HG03378 (cell line): ENCODE measurements around the gene FAM50B.

Experiments
- ATAC-seq: cut with Tn5 transposase; IDR thresholded peaks from one replicate; pipeline ENCODE4 v1.9.1; 2021; ENCODE audit warnings: mild to moderate bottlenecking, moderate library complexity; ENCODE audit not compliant: unreplicated experiment

The FAM50B gene

DNA sequence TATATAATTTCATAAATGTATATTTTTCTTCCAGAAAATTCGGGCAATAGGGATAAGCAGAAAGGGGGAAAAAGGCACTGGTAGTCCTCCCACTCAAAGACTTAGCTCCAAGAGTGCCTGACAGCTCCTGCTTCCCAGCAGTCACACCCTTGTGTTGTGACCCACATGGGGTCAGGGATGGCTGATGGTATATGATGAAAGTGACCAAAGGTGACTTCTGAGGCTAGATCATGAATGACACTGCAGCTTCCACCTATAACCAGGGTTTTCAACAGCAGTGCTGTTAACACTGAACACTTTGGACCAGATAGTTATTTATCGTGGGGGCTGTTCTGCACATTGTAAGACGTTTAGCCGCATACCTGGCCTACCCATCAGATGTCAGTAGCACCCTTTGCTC is 22.3 kb downstream of the FAM50B start:
- ATAC-seq = no peak

GRCh38 chr6:3871939-3872338 is 22.8 kb downstream of the FAM50B start:
- no peak for ATAC-seq

DNA sequence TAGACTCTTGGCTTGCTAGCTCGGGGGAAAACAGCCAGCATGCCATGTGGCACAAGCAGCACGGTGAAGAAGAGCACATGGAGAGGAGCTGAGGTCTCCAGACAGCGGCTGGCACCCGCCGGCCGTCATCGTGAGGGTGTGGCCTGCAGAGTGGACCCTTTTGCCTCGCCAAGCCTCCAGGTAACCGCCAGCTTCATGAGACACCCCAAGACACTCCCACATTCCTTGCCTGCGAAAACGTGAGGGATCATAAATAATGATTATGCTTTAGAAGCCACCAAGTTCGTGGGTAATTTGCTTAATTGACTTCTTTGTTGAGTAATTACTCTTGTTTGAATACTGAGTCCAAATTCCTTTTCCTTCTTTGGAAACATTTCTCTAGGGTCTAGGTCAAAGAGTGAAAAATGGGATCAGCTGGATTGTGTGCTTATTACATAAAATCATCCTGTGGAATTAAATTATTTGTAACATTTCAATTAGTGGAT is 23.2 kb downstream of the FAM50B start:
- ATAC-seq = no peak

GRCh38 chr6:3873051-3873450 is 23.9 kb downstream of the FAM50B start:
- ATAC-seq = no peak

- no peak for ATAC-seq
These were observed 24.9 kb downstream of the FAM50B start for GRCh38 chr6:3874069-3874468.

DNA sequence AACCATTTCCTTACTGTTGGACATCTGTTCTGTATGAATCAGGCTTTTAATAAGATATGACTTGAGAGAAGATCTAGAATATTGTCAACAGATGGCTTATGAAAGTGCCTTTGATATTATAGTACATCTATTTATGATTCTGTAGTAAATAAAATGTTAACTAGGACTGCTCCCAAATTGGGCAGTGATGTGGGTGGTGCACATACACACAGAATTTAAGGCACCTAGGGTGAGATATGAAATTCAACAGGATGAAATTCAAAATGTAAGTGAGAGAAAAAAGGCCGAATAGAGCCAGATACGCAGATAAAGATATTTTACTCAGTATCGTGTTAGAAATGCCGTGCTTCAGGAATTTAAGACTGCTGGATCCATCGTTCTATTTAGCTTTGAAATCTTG is 26.3 kb downstream of the FAM50B start:
- ATAC-seq = no peak

DNA sequence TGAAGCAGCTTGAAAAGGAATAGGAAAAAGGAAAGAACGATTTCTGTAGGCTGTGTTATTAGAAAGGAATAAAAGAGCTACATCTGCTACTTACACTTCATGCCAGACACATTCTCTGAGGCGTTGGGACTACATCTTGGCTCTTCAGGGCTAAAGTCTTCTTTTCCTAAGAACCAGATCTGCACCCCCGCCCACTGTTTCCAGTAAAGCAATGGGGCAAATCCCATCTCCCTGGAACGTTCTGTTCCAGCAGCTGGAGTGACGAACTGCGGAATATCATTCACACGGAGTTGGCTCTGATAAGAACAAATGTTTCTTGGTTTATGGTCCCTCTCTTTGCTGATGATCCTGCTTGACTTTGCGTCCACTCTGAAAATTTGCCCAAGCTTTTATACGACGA is 26.9 kb downstream of the FAM50B start:
- no peak for ATAC-seq

DNA sequence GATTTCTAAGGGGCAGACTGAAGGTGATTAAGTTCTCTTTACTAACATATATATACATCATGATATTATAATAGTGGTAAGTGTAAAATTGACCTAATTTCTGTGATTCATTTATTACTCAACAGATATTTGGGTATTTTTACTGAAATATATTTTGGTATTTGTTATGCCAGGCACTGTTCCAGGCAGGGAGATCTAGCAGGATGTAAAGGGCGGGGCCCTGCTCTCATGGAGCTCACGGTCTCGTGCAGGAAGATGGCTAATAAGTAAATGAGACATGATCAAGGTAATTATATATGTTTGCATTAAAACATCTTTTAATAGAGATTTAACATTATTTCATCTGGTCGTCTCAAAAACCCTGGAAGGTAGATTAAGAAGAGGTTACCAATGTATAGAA is 27.7 kb downstream of the FAM50B start:
- no peak for ATAC-seq

DNA sequence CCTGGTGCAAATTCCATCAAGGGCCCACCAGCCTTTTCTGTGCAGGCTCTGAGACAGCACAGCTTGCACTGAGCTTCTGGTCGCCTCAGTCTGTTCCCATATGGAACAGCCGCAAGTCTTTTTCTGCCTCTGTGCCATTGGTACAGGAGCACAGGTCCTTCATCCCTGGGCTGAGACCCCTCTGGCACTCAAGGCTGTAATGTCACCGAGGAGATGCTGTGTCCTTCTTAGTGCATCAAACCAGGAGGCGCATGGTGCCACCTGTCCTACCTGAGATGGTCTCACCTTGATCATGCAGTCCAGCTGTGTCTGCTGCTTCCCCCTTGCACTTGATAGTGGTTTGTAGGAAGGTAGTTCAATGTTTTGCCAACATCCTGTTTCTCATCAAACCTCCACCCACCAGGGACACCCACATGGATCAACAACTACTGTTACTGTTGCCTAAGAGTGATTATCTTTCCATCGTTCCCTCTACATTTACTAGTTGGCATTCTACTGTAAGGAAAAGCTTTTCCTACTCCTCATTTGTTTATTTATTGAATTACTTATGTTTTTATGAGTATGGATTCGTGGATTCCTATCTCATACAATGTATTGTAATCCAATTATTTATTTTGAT is 29.0 kb downstream of the FAM50B start:
- no peak for ATAC-seq

- ATAC-seq = no peak
These were observed 30.2 kb downstream of the FAM50B start for GRCh38 chr6:3879194-3879952.

DNA sequence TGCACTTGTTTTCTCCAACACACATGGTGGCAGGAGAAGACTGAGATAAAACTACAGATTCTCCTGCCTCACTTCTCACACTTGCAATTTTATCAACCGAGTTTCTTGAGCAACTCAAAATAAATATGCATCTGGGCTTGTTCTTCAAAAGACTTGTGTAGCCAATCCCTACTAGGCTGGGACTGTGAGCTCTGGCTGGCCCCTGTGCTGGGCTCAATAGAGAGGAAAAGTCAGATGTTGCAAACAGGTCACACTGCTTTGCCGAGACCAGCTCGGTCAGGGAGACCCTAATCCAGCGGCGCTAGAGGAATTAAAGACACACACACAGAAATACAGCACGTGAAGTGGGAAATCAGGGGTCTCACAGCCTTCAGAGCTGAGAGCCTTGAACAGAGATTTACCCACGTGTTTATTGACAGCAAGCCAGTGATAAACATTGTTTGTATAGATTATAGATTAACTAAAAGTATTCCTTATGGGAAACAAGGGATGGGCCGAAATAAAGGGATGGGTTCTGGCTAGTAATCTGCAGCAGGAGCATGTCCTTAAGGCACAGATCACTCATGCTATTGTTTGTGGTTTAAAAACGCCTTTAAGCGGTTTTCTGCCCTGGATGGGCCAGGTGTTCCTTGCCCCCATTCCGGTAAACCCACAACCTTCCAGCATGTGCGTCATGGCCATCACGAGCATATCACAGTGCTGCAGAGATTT is 32.7 kb downstream of the FAM50B start:
- ATAC-seq = no peak

- ATAC-seq = no peak
These were observed 33.3 kb downstream of the FAM50B start for GRCh38 chr6:3882431-3882830.

GRCh38 chr6:3882866-3883265 is 33.7 kb downstream of the FAM50B start:
- ATAC-seq = no peak

DNA sequence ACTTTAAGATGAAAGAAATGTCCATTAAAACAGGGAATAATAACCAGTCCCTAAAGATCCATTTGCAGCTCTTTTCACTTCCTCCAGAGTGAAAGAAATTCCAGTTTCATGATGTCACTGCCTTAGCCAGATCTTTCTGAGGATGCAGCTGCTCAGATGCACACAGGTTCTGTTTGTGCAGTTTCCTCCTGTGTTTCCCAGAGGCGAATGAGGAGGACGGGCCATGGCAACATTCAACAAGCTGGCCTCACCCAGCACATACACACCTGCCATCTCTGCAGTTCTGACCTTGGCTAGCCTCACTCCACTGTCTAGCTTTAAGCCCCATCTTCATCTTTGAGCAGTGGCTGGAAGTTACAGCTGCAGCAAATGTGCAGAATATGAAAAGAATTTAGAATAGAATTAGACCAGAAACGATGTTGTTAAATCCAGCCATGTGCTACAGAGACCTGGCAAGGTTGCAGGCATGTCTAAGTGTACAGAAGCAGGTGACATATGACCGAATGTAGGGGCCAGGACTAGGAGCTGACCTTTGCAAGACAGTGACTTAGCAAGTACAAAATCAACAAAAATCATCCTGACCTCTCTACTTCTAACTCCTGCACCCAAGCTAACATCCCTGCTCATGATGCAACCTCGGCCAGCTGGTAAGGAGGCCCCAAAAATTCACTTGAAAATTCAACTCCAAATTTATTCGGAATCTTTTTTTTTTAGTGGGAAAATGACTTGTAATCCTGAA is 35.0 kb downstream of the FAM50B start:
- no peak for ATAC-seq

DNA sequence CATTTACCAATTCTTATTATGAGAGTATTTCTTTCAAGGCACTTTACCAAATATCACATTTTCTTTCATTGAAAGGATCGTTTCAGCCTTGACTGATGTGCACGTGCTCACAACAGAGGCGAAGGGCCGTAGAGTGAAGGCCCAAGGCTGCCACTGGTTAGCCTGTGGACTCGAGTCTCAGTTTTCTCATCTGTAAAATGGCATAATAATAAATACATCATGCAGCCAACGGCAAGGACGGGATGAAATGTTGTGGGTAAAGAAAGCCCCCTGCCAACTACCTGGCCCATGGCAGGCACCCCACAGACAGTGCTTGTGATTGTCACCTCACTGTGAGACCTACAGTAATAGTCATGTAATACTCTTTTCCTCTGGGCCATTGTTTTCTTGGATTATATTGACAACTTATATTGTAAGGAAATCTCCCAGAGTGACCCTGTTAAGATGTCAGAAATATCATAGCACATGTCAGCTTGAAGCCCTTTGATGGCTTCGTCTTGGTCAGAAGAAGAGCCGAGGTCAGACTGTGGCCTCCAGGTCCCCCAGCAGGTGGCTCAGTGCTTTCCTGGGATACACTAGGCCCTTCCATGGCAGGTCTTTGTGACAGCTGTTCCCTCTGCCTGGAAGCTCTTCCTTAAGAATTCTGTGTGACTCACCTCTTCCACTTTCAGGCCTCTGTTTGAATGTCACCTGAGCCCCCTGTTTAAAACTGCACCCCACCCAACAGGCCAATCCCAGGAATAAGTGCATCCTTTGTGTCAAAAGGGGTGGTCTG is 36.3 kb downstream of the FAM50B start:
- ATAC-seq = no peak

- no peak for ATAC-seq
These were observed 38.1 kb downstream of the FAM50B start for GRCh38 chr6:3887150-3887700.

- no peak for ATAC-seq
These were observed 39.2 kb downstream of the FAM50B start for GRCh38 chr6:3888153-3888957.

- ATAC-seq = no peak
These were observed 40.9 kb downstream of the FAM50B start for GRCh38 chr6:3890047-3890446.

- ATAC-seq = no peak
These were observed 42.7 kb downstream of the FAM50B start for GRCh38 chr6:3891883-3892282.
